Prostate gland (tissue), 2 donors: Measurements from ENCODE around the gene SHISA5. TPM values are rescaled to one million over a fixed set of nuclear protein-coding genes. Genes with fewer than 3 reads are reported as not detected.

Experiments used
- DNase-seq: peaks from one replicate; pipeline ENCODE4 v3.0.0-alpha.2; 2019; ENCODE audit warnings: low spot score
- H3K27ac ChIP-seq, 2 donors: fragments of 200-600 bp; sonication (generic); 2 replicates each; pipeline ENCODE4 v1.5.1; 2017 to 2019
- H3K27me3 ChIP-seq: fragments of 200-600 bp; sonication (generic); replicated peaks from 2 replicates; pipeline ENCODE4 v1.5.1; 2019; ENCODE audit not compliant: insufficient read depth
- H3K36me3 ChIP-seq, 2 donors: fragments of 200-600 bp; sonication (generic); 1 replicate in 1 of 2; 2 replicates in 1 of 2; pipeline versions ENCODE4 v1.5.1 to v1.8.1; 2017 to 2019
- H3K4me1 ChIP-seq: fragments of 200-600 bp; sonication (generic); replicated peaks from 2 replicates; pipeline ENCODE4 v1.5.1; 2019
- H3K4me3 ChIP-seq, 2 donors: fragments of 200-600 bp; sonication (generic); 2 replicates each; pipeline ENCODE4 v1.5.1; 2017 to 2019
- H3K9me3 ChIP-seq: fragments of 200-600 bp; sonication (generic); 2 replicates; pipeline ENCODE4 v1.5.1; 2017
- POLR2A ChIP-seq: fragments of 450-650 bp; IDR thresholded peaks from one replicate; pipeline ENCODE4 v1.6.1; 2016; ENCODE audit warnings: antibody characterized with exemption, mild to moderate bottlenecking
- POLR2AphosphoS5 ChIP-seq: sonication (generic); formaldehyde crosslinking; IDR thresholded peaks from one replicate; pipeline ENCODE4 v1.6.1; 2017; ENCODE audit warnings: antibody characterized with exemption
- WGBS: methylation state at CpG from one replicate; pipeline ENCODE4 v1.1.5; 2018; 5-methylcytosine and 5-hydroxymethylcytosine counted together
- intact Hi-C: fragments of 100-400 bp; cut with DNase I; formaldehyde crosslinking; loops from one replicate; pipeline ENCODE4 v1.14.2; 2022
- total RNA-seq, 2 donors: library from RNA; depleted of rRNA; stranded (reverse); fragments of >200 nt; gene quantifications; one replicate each; pipeline ENCODE4 v1.1.0, GENCODE V29; 2016
- TF ChIP-seq, protein P1 (sequence below), 4 experiments: fragments of 200-600 bp in 2 of 4; fragments of 450-650 bp in 2 of 4; sonication (generic) in 2 of 4; IDR thresholded peaks; 1 replicate in 3 of 4; 2 replicates in 1 of 4; pipeline ENCODE4 v1.5.1; 2016 to 2019; ENCODE audit warnings: antibody characterized with exemption in 4 of 4, mild to moderate bottlenecking in 2 of 4, moderate library complexity in 2 of 4

Gene SHISA5
- total RNA-seq, 2 donors from 2014 or later: 152 to 231 TPM

DNA sequence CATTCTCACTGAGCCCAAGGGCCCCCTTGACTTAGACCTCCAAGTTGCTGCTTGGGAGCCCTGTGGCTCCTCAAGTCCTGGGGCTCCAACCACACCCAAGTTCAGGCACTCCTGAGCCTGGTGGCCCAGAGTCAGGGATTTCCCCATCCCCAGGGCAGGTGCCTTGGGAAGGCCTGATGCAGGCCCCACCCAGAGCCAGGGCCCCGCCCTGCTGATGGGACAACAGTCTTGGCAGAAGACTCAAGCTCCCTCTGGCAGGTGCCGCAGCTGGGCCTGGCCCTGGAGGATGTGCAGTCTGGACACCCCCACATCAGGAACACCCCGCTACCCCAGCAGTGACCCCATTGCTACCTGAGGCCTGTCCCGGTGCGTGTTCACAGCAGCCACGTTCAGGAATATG is 17.7 kb upstream of the SHISA5 start:
- H3K36me3 ChIP-seq: no peaks in the 10 kb centered on the region
- H3K4me1 ChIP-seq: no peaks in the 10 kb centered on the region
- no peak for DNase-seq
- TF ChIP-seq, protein P1, sequence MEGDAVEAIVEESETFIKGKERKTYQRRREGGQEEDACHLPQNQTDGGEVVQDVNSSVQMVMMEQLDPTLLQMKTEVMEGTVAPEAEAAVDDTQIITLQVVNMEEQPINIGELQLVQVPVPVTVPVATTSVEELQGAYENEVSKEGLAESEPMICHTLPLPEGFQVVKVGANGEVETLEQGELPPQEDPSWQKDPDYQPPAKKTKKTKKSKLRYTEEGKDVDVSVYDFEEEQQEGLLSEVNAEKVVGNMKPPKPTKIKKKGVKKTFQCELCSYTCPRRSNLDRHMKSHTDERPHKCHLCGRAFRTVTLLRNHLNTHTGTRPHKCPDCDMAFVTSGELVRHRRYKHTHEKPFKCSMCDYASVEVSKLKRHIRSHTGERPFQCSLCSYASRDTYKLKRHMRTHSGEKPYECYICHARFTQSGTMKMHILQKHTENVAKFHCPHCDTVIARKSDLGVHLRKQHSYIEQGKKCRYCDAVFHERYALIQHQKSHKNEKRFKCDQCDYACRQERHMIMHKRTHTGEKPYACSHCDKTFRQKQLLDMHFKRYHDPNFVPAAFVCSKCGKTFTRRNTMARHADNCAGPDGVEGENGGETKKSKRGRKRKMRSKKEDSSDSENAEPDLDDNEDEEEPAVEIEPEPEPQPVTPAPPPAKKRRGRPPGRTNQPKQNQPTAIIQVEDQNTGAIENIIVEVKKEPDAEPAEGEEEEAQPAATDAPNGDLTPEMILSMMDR (IDR thresholded peaks at IDR 0.05): no peak
- TF ChIP-seq POLR2A (no peak), POLR2AphosphoS5 (no peak)
- intact Hi-C loops: no loop called here
- 94% methylated on average over 6 of the region's 6 CpGs for WGBS
- H3K4me3 ChIP-seq: no peak overlapping the region
- no peaks in the 10 kb centered on the region for H3K27me3 ChIP-seq
- H3K9me3 ChIP-seq: no peaks in the 10 kb centered on the region
- no peak overlapping the region for H3K27ac ChIP-seq

DNA sequence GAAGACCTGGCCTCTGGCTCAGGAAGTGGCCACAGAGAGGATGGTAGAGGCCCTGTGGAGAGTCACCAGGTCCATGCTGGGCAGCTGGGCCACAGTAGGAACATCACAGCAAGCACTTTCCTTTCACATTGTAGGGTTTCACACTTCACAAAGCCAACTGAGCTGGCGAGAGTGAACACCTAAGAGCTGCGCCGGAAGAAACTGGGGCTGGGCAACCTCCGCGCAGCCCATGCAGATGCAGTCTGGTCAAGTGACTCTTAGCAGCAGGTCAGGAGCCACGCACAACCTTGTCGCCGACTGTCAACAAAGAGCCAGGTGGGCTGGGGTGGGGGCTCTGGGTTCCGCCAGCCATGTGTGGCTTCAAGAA is 15.3 kb upstream of the SHISA5 start:
- TF ChIP-seq POLR2A (no peak), POLR2AphosphoS5 (no peak)
- TF ChIP-seq, protein P1 (IDR thresholded peaks at IDR 0.05): no peak
- DNase-seq: no peak
- no peak overlapping the region for H3K4me3 ChIP-seq
- peak overlapping the region in 1 of 2 donors; percentile 11 for H3K27ac ChIP-seq
- H3K27me3 ChIP-seq: no peaks in the 10 kb centered on the region
- WGBS: 95% methylated on average over 9 of the region's 9 CpGs
- no peaks in the 10 kb centered on the region for H3K9me3 ChIP-seq
- H3K4me1 ChIP-seq: no peaks in the 10 kb centered on the region
- no peaks in the 10 kb centered on the region for H3K36me3 ChIP-seq
- intact Hi-C loops: no loop called here

DNA sequence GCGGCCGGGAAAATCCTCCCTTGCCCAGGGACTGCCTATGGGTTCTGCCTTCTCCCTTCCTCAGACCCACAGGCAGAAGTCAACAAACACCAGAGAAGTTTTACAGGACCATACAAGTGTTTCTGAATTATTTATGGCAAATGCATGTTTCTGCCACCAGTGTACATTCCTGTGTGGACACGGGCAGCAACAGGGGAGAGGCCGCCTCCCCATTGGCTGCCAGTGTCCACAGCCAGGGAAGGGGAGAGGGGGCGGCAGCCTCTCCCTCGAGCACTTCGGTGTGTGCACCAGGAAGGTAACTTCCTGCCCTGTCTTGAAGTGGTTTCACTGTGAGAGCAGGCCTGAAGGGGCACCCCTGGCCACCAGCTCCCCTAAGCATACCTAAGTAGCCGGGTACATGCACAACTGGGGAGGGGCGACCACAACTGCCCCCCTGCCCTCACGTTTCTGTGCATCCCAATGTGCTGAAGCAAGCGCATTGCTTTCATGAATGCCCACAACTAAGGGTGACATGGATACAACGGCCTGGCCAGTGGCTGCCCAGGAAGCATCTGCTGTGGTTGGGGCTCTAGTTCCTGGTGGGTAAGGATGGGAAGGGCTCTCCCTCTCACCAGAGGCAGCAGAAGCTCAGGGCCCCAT is 14.8 kb upstream of the SHISA5 start:
- H3K27me3 ChIP-seq: no peaks in the 10 kb centered on the region
- DNase-seq: no peak
- no peaks in the 10 kb centered on the region for H3K9me3 ChIP-seq
- TF ChIP-seq, protein P1 (IDR thresholded peaks at IDR 0.05): no peak
- no peak for TF ChIP-seq POLR2A
- TF ChIP-seq POLR2AphosphoS5: no peak
- intact Hi-C loops: no loop called here
- H3K4me3 ChIP-seq: no peak overlapping the region
- peak overlapping the region; percentile 11 to 21 for H3K27ac ChIP-seq
- H3K4me1 ChIP-seq: no peaks in the 10 kb centered on the region
- 41% methylated on average over 10 of the region's 12 CpGs for WGBS
- no peaks in the 10 kb centered on the region for H3K36me3 ChIP-seq

DNA sequence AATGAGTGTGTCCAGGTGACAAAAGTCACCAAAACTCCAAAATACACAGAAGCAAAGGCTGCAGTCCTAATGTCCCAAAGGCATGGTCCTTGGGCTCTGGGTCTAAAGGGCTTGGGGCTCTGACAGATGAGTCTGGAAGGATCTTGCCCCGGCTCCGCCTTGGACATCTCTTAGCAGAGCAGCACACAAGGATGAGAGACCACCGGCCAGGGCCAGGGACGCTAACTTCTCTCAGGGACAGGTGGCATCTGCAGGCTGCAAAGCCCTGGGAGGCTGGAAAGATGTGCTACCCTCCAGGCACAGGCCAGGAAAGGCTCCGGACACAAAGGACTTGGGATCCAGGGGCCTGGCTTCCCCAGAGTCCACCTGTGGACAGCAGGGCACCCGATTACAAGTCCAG is 14.1 kb upstream of the SHISA5 start:
- H3K27ac ChIP-seq: peak overlapping the region; percentile 11 to 21
- no peaks in the 10 kb centered on the region for H3K27me3 ChIP-seq
- no peaks in the 10 kb centered on the region for H3K4me1 ChIP-seq
- H3K36me3 ChIP-seq: no peaks in the 10 kb centered on the region
- no peak overlapping the region for H3K4me3 ChIP-seq
- WGBS: 92% methylated on average over 5 of the region's 6 CpGs
- no peaks in the 10 kb centered on the region for H3K9me3 ChIP-seq
- intact Hi-C loops: no loop called here
- DNase-seq: no peak
- TF ChIP-seq, protein P1 (IDR thresholded peaks at IDR 0.05): no peak

DNA sequence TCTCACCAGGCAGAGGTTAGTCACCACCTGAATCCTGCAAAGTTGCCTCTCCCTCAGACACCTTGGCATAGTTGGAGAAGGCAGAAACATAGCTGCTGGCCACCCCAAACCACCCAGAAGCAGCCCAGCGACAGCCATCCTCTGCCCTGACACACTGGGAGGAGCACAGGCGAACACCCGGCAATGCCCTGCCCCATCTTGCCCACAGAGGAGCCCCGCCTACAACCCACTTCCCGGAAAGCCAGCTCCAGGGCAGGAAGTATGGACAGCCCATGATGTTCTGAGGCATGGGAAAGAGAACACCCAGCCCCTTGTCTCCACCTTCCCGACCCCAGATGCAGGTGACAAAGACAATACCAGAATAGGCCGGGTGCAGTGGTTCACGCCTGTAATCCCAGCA is 12.6 kb upstream of the SHISA5 start:
- DNase-seq: no peak
- Histone ChIP-seq H3K4me1 (no peaks in the 10 kb centered on the region), H3K27ac (no peak overlapping the region), H3K27me3 (no peaks in the 10 kb centered on the region), H3K36me3 (no peaks in the 10 kb centered on the region), H3K9me3 (no peaks in the 10 kb centered on the region), H3K4me3 (no peak overlapping the region)
- TF ChIP-seq POLR2A: no peak
- no peak for TF ChIP-seq POLR2AphosphoS5
- 79% methylated on average over 8 of the region's 8 CpGs for WGBS
- intact Hi-C loops: no loop called here
